NOMO-1 treated with DMSO at 0.1 percent for 48 hours (cell line): ENCODE results near the gene GANC.

Experiments
- DNase-seq: peaks from one replicate; lab custom pipeline; 2025; ENCODE audit not compliant: unreplicated experiment; lab: John Stamatoyannopoulos, UW

GANC gene

DNA sequence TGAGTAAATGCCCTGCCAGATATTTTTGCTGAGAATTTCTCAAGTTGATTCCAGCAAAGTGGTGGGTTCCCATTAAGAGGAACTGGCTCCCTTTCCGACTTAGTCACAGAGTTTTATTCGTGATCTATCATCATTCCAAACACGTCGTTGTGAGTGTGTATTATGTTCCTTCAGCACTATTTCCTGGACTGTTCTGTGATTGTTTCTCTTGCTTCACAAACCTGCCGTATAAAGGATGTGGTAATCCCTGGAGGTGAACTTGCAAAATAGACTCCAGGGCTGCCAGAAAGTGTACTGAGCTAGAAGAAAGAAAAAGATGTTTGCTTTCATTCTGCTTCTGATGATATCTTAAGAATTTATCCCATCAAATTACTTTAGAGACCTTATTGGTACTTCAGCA is 71.8 kb downstream of the GANC start:
- peak; percentile 56 for DNase-seq

GRCh38 chr15:42345504-42345903 is 72.5 kb downstream of the GANC start:
- no peak for DNase-seq

DNA sequence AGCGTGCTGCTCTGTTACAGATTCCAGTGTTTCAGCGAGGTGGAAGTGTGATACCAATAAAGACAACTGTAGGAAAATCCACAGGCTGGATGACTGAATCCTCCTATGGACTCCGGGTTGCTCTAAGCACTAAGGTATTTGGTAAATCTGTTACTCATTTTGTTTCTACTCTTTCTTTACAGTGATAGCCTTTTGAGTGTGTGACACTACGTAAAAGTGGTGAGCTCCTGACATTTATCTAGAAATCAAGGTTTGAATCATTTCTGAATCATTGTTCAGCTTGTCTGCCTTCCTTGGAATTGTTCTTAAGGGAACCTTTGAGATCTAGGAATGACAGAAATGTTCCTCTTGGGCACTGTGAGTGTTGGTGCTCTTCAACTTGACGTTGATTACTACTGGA is 75.1 kb downstream of the GANC start:
- no peak for DNase-seq

- no peak for DNase-seq
These were observed 76.2 kb downstream of the GANC start for GRCh38 chr15:42349186-42349585.

- DNase-seq: no peak
These were observed 79.4 kb downstream of the GANC start for GRCh38 chr15:42352401-42352800.

DNA sequence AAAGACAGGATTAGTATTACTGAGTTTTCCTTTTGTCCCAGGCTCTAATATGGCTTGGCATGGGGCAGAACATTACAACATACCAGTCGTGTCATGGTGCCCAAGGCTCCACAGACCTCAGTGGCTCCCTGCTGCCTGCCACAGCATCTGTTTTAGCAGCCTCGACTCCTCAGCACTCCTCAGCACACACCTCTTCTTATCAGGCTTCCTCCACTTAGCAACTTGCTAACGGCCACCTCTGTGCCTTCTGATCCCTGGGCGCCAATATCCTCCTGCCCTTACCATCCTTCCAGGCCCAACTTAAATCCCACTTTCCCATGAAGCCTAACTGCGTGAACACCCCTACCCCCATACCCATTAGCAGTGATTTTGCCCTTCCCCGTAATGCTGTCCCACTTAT is 80.1 kb downstream of the GANC start:
- DNase-seq: no peak

DNA sequence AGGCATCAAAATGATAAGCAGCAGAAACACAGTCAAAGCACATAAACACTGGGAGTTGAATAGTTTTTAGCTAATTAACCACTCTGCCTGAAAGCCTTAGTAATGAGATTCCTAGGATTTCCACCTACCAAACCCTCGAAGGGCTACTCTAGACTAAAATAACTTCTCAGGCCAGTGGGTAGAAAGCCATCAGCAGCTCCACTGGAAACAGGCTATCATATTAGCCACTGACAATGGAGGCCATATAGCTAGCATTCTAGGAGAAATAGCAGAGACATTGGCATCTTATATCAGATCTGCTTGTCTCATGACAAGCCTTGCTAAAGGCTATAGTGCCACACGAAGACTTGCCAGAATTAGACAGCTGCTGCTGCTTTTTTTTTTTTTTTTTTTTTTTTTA is 81.8 kb downstream of the GANC start:
- no peak for DNase-seq

DNA sequence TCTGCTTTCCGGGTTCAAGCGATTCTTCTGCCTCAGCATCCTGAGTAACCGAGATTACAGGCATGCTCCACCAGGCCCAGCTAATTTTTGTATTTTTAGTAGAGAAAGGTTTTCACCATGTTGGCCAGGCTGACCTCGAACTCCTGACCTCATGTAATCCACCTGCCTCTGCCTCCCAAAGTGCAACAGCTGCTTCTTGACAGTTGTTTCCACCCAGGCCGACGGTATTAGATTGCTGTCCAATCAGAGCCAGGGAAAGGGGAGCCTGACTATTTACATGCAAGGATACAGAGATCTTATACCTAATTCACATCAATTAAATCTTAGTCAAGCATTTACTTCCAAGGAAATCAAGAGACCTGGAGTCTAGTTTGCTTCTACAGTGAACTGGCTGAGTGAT is 82.3 kb downstream of the GANC start:
- no peak for DNase-seq

GRCh38 chr15:42356851-42357250 is 83.8 kb downstream of the GANC start:
- DNase-seq: no peak

DNA sequence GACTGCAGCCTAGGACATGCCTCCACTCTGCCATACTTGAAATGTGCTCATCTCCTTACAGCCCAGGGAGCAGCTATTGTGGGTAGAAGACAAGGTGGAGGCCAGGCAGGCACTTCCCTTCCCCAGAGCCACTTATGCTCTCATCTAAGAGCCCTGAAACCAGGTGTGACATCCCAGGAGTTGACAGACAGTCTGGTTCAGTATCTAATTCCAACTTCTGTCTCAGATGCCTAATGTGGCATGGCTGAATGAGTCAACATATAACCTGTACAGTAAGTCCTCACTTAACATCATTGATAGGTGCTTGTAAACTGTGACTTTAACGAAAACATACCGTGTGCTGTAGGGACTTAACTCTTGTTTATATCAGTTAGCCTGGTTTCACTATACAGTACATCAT is 85.1 kb downstream of the GANC start:
- no peak for DNase-seq

DNA sequence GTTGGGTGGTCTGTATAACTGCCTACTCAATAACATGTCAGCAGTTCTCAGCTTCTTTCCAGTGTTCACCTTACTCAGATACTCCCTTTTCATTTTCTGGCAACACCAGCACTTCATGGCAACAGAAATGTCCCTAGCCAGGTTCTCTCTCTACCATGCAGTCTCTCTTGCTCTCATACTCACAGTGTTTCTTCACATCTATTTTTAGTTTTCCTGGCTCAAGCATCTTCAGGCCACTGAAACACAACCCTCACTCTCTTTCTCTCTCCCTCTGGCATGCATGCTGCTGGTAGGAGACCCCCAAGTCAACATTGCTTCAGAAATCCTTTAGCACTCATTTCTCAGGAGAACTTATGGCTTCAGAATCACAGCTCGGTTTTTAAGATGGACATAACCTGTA is 86.2 kb downstream of the GANC start, which contains the start of gene CAPN3:
TSS of gene CAPN3 (plus strand) at position 253 of the 400 bp plus-strand sequence. CDS start 305 bp downstream, outside the sequence.
- peak; percentile 43 for DNase-seq

GRCh38 chr15:42359985-42360384 is 87.0 kb downstream of the GANC start:
- DNase-seq: no peak

DNA sequence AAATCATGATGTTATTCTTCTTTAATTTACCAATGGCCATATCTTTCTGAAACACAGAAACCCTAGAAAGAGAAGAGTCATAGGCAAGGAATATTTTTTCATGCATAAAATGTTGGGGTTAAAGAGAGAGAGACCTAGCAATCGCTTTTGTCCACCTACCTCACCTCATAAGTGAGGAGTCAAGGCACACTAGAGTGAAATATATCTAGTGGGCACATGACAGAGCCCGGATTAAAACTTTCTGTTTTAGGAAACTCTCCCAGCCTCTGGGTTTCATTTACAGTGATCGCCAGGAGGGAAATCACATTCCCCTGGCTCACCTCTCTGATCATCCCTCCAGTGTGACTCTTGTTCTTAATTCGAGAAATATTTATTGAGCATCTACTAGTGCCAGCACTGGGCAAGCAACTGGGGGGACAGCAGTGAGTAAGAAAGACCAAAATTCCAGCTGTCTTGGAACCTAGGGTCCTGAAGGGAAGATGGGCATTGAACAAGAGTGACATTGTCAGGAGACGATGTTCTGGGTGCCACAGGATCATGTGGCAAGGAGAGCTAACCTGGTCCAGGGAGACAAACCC is 87.6 kb downstream of the GANC start:
- DNase-seq: no peak

DNA sequence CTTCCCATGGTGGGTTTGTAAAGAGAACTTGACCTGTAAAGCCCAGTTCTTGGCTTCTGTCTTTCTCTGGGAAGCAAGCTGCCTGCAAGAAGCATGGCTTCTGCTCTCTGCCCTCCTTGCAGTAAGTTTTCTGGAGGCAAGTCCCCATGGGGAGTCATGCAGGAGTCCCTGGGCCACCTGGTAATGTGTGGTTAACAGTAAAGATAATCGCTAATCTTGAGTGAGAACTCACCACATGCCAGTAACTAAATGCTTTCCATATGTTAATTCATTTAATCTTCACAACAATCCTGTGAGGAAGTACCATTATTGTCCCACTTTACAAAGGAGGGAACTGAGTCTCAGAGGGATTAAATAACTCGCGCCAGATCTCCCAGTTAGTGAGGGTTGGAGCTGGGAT is 90.5 kb downstream of the GANC start:
- DNase-seq: no peak

- no peak for DNase-seq
These were observed 90.9 kb downstream of the GANC start for GRCh38 chr15:42363942-42364341.

- DNase-seq: no peak
These were observed 91.5 kb downstream of the GANC start for GRCh38 chr15:42364529-42364928.

GRCh38 chr15:42365921-42366550 is 93.0 kb downstream of the GANC start:
- DNase-seq: peak; percentile 39

GRCh38 chr15:42367041-42367440 is 94.0 kb downstream of the GANC start:
- peak; percentile 71 for DNase-seq

DNA sequence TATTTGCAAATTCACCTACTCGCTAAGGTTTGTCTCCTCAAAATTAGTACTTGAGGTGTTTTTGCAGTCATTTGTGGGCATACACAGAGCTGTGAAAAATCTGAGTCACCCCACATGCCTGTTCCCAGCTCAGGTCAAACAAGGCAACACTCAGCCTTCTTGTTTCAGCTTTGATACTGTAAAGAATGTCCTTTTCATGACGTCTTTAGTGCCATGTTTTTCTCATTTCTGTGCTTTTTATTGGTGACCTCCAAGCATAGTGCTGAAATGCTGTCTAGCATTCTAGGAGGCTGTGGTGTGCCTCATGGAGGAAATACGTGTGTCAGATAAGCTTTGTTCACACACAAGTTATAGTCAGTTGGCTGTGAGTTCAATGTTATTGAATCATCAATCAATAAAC is 95.1 kb downstream of the GANC start:
- no peak for DNase-seq

GRCh38 chr15:42371096-42371495 is 98.1 kb downstream of the GANC start:
- DNase-seq: peak; percentile 51

- DNase-seq: no peak
These were observed 100.3 kb downstream of the GANC start for GRCh38 chr15:42373274-42373673.

DNA sequence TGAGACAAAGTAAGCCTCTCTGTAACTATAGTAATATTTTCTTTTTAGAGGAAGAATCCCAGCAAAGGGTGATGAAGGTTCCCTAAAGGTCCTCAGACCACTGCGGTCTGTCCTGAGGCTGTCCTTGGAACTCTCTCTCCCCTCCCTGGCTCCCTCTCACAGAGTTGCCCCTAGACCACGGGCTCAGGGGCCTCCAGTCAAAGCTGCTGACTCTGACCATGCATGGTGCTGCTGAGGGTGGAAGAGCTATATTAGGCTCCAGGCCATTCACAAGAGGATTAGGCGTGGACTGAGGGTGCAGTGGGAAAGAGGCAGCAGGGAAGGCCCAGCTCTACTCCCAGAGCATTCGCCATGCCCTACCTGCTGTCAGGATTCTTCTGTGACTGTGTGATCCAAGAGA is 100.9 kb downstream of the GANC start:
- no peak for DNase-seq

GRCh38 chr15:42374810-42375209 is 101.8 kb downstream of the GANC start:
- no peak for DNase-seq
